Measurements from ENCODE around the gene SNX20.

The SNX20 gene

DNA sequence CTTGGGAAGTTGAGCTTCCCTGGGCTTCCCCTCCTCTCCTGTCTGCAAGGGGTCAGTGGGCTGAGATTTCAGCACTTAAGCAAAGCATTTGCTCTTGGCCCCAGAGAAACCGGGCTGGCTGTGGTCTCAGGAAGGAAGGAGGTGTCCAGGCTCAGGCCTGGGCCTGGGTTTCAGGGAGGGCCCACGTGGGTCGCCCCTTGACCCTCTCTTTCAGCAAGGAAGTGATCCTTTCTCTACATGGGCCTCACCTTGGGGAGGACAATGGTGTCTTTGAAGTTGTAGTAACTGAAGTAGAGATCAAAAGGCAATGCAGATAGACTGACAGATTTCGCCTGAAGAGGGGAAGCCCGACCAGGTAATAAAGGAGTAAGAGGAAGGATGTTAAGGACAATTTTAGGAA, 15.0 kb upstream of the SNX20 start:
- no peak for TF ChIP-seq POLR2AphosphoS5 (IDR thresholded peaks at IDR 0.05; ENCODE audit: low read depth, low read length)
- no peak for TF ChIP-seq TAF1 (IDR thresholded peaks at IDR 0.05; ENCODE audit: borderline replicate concordance, insufficient read depth, low read length)
- TF ChIP-seq FOXP2 (optimal IDR thresholded peaks at IDR 0.05; ENCODE audit: borderline replicate concordance, extremely low read depth, extremely low read length, insufficient read depth): no peak
- TF ChIP-seq, protein P1, sequence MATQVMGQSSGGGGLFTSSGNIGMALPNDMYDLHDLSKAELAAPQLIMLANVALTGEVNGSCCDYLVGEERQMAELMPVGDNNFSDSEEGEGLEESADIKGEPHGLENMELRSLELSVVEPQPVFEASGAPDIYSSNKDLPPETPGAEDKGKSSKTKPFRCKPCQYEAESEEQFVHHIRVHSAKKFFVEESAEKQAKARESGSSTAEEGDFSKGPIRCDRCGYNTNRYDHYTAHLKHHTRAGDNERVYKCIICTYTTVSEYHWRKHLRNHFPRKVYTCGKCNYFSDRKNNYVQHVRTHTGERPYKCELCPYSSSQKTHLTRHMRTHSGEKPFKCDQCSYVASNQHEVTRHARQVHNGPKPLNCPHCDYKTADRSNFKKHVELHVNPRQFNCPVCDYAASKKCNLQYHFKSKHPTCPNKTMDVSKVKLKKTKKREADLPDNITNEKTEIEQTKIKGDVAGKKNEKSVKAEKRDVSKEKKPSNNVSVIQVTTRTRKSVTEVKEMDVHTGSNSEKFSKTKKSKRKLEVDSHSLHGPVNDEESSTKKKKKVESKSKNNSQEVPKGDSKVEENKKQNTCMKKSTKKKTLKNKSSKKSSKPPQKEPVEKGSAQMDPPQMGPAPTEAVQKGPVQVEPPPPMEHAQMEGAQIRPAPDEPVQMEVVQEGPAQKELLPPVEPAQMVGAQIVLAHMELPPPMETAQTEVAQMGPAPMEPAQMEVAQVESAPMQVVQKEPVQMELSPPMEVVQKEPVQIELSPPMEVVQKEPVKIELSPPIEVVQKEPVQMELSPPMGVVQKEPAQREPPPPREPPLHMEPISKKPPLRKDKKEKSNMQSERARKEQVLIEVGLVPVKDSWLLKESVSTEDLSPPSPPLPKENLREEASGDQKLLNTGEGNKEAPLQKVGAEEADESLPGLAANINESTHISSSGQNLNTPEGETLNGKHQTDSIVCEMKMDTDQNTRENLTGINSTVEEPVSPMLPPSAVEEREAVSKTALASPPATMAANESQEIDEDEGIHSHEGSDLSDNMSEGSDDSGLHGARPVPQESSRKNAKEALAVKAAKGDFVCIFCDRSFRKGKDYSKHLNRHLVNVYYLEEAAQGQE (IDR thresholded peaks at IDR 0.05; ENCODE audit: insufficient read depth in 1 of 2, low read depth in 2 of 2, low read length in 2 of 2): no peak
- TF ChIP-seq SIN3A (IDR thresholded peaks at IDR 0.05; ENCODE audit: borderline replicate concordance, insufficient read depth, low read length): no peak

GRCh38 chr16:50695017-50696000, 14.2 kb upstream of the SNX20 start:
- TF ChIP-seq FOXP2 (optimal IDR thresholded peaks at IDR 0.05; ENCODE audit: borderline replicate concordance, extremely low read depth, extremely low read length, insufficient read depth): no peak
- no peak for TF ChIP-seq TAF1 (IDR thresholded peaks at IDR 0.05; ENCODE audit: borderline replicate concordance, insufficient read depth, low read length)
- TF ChIP-seq, protein P1 (IDR thresholded peaks at IDR 0.05; ENCODE audit: insufficient read depth in 1 of 2, low read depth in 2 of 2, low read length in 2 of 2): no peak
- TF ChIP-seq POLR2AphosphoS5 (IDR thresholded peaks at IDR 0.05; ENCODE audit: low read depth, low read length): no peak
- TF ChIP-seq SIN3A (IDR thresholded peaks at IDR 0.05; ENCODE audit: borderline replicate concordance, insufficient read depth, low read length): no peak

GRCh38 chr16:50694206-50694605, 13.1 kb upstream of the SNX20 start:
- TF ChIP-seq POLR2AphosphoS5 (IDR thresholded peaks at IDR 0.05; ENCODE audit: low read depth, low read length) (no peak), FOXP2 (optimal IDR thresholded peaks at IDR 0.05; ENCODE audit: borderline replicate concordance, extremely low read depth, extremely low read length, insufficient read depth) (no peak), SIN3A (IDR thresholded peaks at IDR 0.05; ENCODE audit: borderline replicate concordance, insufficient read depth, low read length) (no peak), TAF1 (IDR thresholded peaks at IDR 0.05; ENCODE audit: borderline replicate concordance, insufficient read depth, low read length) (no peak)
- TF ChIP-seq, protein P1 (IDR thresholded peaks at IDR 0.05; ENCODE audit: insufficient read depth in 1 of 2, low read depth in 2 of 2, low read length in 2 of 2): no peak

GRCh38 chr16:50692999-50693781, 12.1 kb upstream of the SNX20 start, which contains the start of gene NOD2:
NOD2 (plus strand) TSS chr16:50693606; CDS start chr16:50699496, 5,890 bp downstream.
- no peak for TF ChIP-seq POLR2AphosphoS5 (IDR thresholded peaks at IDR 0.05; ENCODE audit: low read depth, low read length)
- no peak for TF ChIP-seq FOXP2 (optimal IDR thresholded peaks at IDR 0.05; ENCODE audit: borderline replicate concordance, extremely low read depth, extremely low read length, insufficient read depth)
- no peak for TF ChIP-seq TAF1 (IDR thresholded peaks at IDR 0.05; ENCODE audit: borderline replicate concordance, insufficient read depth, low read length)
- no peak for TF ChIP-seq SIN3A (IDR thresholded peaks at IDR 0.05; ENCODE audit: borderline replicate concordance, insufficient read depth, low read length)
- TF ChIP-seq, protein P1 (IDR thresholded peaks at IDR 0.05; ENCODE audit: insufficient read depth in 1 of 2, low read depth in 2 of 2, low read length in 2 of 2): no peak

All from PFSK-1 (cell line).